ENCODE measurements around the gene UBAP2.

The UBAP2 gene

DNA sequence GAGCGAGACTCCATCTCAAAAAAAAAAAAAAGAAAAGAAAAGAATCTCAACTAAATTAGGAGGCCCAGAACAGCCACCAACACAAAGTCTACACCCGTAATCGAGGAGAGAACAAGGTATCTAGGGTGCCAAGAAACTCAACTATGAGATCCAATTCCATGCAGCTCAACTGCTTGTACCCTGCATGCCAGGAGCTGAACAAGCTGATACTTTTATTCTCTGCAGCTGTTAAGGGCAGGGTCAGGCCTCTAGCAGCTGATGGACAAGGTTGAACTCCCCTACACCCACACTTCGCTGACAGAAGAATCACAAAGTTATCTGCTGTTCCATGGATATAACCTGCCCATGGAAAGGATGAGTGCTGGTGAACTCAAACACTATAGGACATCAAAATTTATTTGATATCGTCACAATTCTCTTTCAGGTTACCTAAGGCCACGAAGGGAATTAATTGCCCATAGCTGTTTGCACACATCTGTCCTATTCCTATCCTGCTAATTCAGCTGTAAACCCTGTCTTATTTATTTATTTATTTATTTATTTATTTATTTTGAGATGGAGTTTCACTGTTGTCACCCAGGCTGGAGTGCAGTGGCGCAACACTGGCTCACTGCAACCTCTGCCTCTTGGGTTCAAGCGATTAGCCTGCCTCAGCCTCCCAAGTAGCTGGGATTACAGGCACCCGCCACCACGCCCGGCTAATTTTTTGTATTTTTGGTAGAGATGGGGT is 20.7 kb downstream of the UBAP2 start:
- TF ChIP-seq TCF12 (IDR thresholded peaks at IDR 0.05; ENCODE audit: low read depth): no peak
- no peak for TF ChIP-seq TEAD4 (IDR thresholded peaks at IDR 0.05)
- no peak for TF ChIP-seq EP300 (IDR thresholded peaks at IDR 0.05; ENCODE audit: borderline replicate concordance)
- TF ChIP-seq REST (IDR thresholded peaks at IDR 0.05; ENCODE audit: low read depth): no peak
- TF ChIP-seq TAF1 (IDR thresholded peaks at IDR 0.05; ENCODE audit: low read depth): no peak
- no peak for TF ChIP-seq YY1 (IDR thresholded peaks at IDR 0.05; ENCODE audit: low read depth)
- TF ChIP-seq ZBTB7A (IDR thresholded peaks at IDR 0.05; ENCODE audit: low read depth): no peak
- no peak for TF ChIP-seq RAD21 (IDR thresholded peaks at IDR 0.05; ENCODE audit: low read depth)
- no peak for TF ChIP-seq CEBPB (IDR thresholded peaks at IDR 0.05)
- TF ChIP-seq USF1 (IDR thresholded peaks at IDR 0.05): no peak
- no peak for TF ChIP-seq EGR1 (IDR thresholded peaks at IDR 0.05)
- no peak for TF ChIP-seq FOXM1 (IDR thresholded peaks at IDR 0.05; ENCODE audit: borderline replicate concordance, low read depth)
- no peak for TF ChIP-seq NFIC (IDR thresholded peaks at IDR 0.05)

DNA sequence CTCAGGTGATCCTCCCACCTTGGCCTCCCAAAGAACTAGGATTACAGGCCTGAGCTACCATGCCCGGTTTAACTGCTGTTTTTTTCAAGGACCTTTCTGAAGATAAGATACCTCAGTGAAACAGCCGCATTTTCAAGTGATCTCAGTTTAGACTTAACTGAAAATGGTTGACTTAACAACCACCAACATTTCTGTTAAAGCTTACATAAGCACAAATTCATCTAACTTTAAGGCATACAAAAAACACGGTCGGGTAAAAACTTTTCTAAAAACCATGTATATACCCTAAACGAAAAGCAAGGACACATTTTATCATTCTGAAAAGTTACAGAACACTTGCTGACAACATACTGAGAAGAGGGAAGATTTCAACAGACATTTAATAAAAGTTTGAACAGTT is 22.9 kb downstream of the UBAP2 start:
- TF ChIP-seq CREB1 (IDR thresholded peaks at IDR 0.05; ENCODE audit: low read depth) (no peak), EP300 (IDR thresholded peaks at IDR 0.05; ENCODE audit: borderline replicate concordance) (no peak), USF1 (IDR thresholded peaks at IDR 0.05) (no peak), CEBPB (IDR thresholded peaks at IDR 0.05) (no peak)

DNA sequence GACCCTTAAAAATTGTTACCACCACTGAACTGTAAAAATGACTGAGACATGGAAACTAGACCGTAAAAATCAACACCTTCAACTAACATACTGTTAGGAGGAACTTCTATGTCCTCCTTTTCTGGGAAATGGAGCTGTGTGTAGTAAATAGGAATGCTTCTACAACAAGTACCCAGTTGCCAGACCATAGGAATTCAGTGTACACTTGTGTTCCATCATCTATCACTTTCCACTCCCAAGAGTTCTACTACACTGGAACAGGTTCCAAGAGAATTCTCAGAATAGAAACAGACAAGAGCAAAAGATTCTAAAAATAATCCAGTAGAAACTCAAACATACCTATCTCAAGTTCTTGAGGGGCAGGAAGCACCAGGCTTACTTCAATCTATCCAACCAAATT is 23.6 kb downstream of the UBAP2 start:
- TF ChIP-seq ZBTB7A (IDR thresholded peaks at IDR 0.05; ENCODE audit: low read depth) (no peak), TAF1 (IDR thresholded peaks at IDR 0.05; ENCODE audit: low read depth) (no peak), REST (IDR thresholded peaks at IDR 0.05; ENCODE audit: low read depth) (no peak)

- TF ChIP-seq NFIC (IDR thresholded peaks at IDR 0.05) (no peak), EP300 (IDR thresholded peaks at IDR 0.05; ENCODE audit: borderline replicate concordance) (no peak), YY1 (IDR thresholded peaks at IDR 0.05; ENCODE audit: low read depth) (no peak), REST (IDR thresholded peaks at IDR 0.05; ENCODE audit: low read depth) (no peak), TAF1 (IDR thresholded peaks at IDR 0.05; ENCODE audit: low read depth) (no peak), TEAD4 (IDR thresholded peaks at IDR 0.05) (no peak), TCF12 (IDR thresholded peaks at IDR 0.05; ENCODE audit: low read depth) (no peak), FOXM1 (IDR thresholded peaks at IDR 0.05; ENCODE audit: borderline replicate concordance, low read depth) (no peak), EGR1 (IDR thresholded peaks at IDR 0.05) (no peak), CREB1 (IDR thresholded peaks at IDR 0.05; ENCODE audit: low read depth) (no peak), USF1 (IDR thresholded peaks at IDR 0.05) (no peak), CEBPB (IDR thresholded peaks at IDR 0.05) (no peak), ZBTB7A (IDR thresholded peaks at IDR 0.05; ENCODE audit: low read depth) (no peak), RAD21 (IDR thresholded peaks at IDR 0.05; ENCODE audit: low read depth) (no peak)
- TF ChIP-seq, protein P1, sequence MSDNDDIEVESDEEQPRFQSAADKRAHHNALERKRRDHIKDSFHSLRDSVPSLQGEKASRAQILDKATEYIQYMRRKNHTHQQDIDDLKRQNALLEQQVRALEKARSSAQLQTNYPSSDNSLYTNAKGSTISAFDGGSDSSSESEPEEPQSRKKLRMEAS (IDR thresholded peaks at IDR 0.05): no peak
These were observed 32.5 kb downstream of the UBAP2 start for GRCh38 chr9:34016149-34016548.

All from Ishikawa (cell line).